Testis (tissue), 3 donors: Measurements from ENCODE around the gene PDZK1IP1. TPM values are rescaled to one million over a fixed set of nuclear protein-coding genes. Genes with fewer than 3 reads are reported as not detected.
"Not testable (repeated sequence)": the region's sequence is repeated elsewhere in the genome, so short reads cannot be mapped to it uniquely, and the experiment has no call there.

Source experiments
- DNase-seq: peaks from one replicate; pipeline ENCODE4 v3.0.0-alpha.2; 2019
- H3K27ac ChIP-seq, 2 donors: fragments of 200-600 bp; sonication (generic); one replicate each; pipeline ENCODE4 v1.5.1; 2019
- H3K27me3 ChIP-seq: fragments of 200-600 bp; sonication (generic); one replicate; pipeline ENCODE4 v1.5.1; 2019
- H3K36me3 ChIP-seq: fragments of 200-600 bp; sonication (generic); one replicate; pipeline ENCODE4 v1.5.1; 2017; ENCODE audit warnings: low read depth; ENCODE audit errors: missing control alignments
- H3K4me1 ChIP-seq: fragments of 200-600 bp; sonication (generic); one replicate; pipeline ENCODE4 v1.5.1; 2019
- H3K4me3 ChIP-seq, 2 donors: fragments of 200-600 bp; sonication (generic); one replicate each; pipeline ENCODE4 v1.5.1; 2017 to 2019
- H3K9me3 ChIP-seq: fragments of 200-600 bp; sonication (generic); one replicate; pipeline ENCODE4 v1.5.1; 2017
- POLR2A ChIP-seq: fragments of 450-650 bp; IDR thresholded peaks from one replicate; pipeline ENCODE4 v1.6.1; 2017; ENCODE audit warnings: antibody characterized with exemption, mild to moderate bottlenecking, moderate library complexity
- WGBS, 2 donors: methylation state at CpG; one replicate each; pipeline ENCODE4 v1.1.5; 2018; 5-methylcytosine and 5-hydroxymethylcytosine counted together
- intact Hi-C: fragments of 100-400 bp; cut with DNase I; formaldehyde crosslinking; loops from one replicate; pipeline ENCODE4 v1.15.1; 2023; ENCODE audit warnings: low total_unique reads
- polyA plus RNA-seq: library from polyadenylated mRNA; stranded (reverse); fragments of 350-450 nt; fragmentation: Illumina TruSeq; extraction: RNeasy Lipid Tissue Mini Kit (QIAGEN cat#74804); gene quantifications from one replicate; pipeline ENCODE4 v1.2.3, GENCODE V29; 2014; ENCODE audit warnings: low read depth, low replicate concordance; ENCODE audit not compliant: insufficient read depth
- total RNA-seq, 2 donors: library from RNA; depleted of rRNA; stranded (reverse); fragments of >200 nt; gene quantifications; one replicate each; pipeline ENCODE4 v1.2.3, GENCODE V29; 2016
- TF ChIP-seq, protein P1 (sequence below), 3 experiments: fragments of 450-650 bp in 2 of 3; fragments of 200-600 bp in 1 of 3; sonication (generic) in 1 of 3; IDR thresholded peaks; one replicate each; pipeline ENCODE4 v1.5.1; 2016 to 2019; ENCODE audit warnings: antibody characterized with exemption in 3 of 3, mild to moderate bottlenecking in 2 of 3, moderate library complexity in 1 of 3

The PDZK1IP1 gene
- total and polyA plus RNA-seq, 3 donors from 2014 or later: 1.5 to 13.9 (median 8.6) TPM

DNA sequence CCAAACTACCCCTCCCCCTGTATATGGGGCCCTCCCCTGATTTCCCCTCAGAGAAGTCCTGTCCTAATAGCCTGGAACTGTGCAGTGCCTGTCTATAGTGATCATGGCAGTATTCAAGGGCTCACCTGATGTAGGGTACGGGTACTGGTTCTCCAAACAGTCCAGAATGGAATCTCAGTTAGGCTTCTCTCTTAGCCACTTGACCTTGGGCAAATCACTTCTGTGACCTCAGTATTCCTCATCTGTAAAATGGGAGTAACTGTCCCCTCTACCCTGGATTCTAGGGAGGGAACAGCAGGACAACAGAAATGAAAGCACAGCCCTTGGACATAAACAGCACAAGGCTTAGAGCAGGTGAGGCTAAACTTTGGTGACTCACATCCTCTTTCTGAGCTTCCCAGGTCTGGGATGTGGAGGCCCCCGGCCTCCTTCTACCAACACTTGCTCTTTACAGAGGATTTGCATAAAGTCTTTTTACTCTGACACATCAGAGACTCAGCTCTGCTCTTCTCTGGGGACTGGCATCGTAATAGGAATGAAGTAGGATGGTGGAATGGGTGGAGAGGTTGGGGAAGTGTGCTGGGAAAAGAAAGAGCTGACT, 20.0 kb upstream of the PDZK1IP1 start:
- Histone ChIP-seq H3K27me3 (no peaks in the 10 kb centered on the region), H3K27ac (no peak overlapping the region), H3K9me3 (no peaks in the 10 kb centered on the region), H3K36me3 (no peaks in the 10 kb centered on the region), H3K4me1 (no peaks in the 10 kb centered on the region), H3K4me3 (no peak overlapping the region)
- WGBS, 2 donors: 61 to 79% methylated on average over 3 of the region's 3 CpGs
- no peak for DNase-seq
- intact Hi-C loops: no loop called here
- TF ChIP-seq POLR2A: no peak
- TF ChIP-seq, protein P1, sequence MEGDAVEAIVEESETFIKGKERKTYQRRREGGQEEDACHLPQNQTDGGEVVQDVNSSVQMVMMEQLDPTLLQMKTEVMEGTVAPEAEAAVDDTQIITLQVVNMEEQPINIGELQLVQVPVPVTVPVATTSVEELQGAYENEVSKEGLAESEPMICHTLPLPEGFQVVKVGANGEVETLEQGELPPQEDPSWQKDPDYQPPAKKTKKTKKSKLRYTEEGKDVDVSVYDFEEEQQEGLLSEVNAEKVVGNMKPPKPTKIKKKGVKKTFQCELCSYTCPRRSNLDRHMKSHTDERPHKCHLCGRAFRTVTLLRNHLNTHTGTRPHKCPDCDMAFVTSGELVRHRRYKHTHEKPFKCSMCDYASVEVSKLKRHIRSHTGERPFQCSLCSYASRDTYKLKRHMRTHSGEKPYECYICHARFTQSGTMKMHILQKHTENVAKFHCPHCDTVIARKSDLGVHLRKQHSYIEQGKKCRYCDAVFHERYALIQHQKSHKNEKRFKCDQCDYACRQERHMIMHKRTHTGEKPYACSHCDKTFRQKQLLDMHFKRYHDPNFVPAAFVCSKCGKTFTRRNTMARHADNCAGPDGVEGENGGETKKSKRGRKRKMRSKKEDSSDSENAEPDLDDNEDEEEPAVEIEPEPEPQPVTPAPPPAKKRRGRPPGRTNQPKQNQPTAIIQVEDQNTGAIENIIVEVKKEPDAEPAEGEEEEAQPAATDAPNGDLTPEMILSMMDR (IDR thresholded peaks at IDR 0.05): no peak

DNA sequence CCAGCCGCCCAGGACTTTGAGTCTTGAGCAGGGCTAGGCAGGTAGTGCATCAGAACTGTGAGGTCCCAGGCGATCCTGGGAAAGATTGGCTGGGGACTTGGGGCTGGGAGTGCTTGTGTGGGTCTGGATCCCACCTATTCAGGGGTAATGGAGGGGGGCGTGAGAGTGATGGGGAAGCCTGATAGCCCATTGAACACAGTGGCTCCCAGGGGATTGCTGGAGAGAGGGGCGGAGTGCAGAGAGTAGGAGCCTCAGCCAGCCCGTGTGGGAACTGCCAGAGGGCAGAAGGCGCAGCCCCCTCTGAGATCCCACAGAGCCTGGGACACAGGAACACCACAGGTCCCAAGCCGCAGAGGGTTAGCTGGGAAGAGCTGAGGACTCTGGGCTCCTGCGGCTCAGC, 19.3 kb upstream of the PDZK1IP1 start:
- Histone ChIP-seq H3K36me3 (no peaks in the 10 kb centered on the region), H3K27ac (no peak overlapping the region), H3K9me3 (no peaks in the 10 kb centered on the region), H3K4me3 (no peak overlapping the region), H3K4me1 (no peaks in the 10 kb centered on the region), H3K27me3 (no peaks in the 10 kb centered on the region)
- TF ChIP-seq, protein P1 (IDR thresholded peaks at IDR 0.05): no peak
- TF ChIP-seq POLR2A: no peak
- no peak for DNase-seq
- intact Hi-C loops: no loop called here
- WGBS, 2 donors: 61 to 72% methylated on average over 5 to 8 of the region's 8 CpGs

DNA sequence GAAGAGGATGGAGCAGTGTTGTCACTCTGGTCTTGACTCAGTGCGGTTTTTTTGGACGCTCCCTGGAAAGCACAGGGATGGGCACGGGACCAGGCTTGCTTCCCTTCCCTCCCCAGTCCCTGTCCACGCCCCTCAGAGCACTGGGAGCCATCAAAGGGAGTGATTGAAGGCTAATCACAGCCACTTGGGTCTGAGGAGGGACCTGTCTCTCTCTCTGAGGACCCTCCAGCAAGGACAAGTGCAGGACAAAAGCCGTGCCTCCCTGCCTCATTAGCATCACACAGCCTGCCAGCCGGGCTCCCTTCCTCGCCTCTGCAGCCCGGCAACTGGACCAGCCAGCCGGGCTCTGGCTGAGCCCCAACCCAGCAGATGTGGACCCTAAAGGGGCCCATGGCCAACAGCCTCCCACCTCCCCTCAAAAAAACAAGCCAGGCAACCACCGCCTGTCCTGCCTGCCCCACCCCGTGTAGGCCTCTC, 18.6 kb upstream of the PDZK1IP1 start:
- Histone ChIP-seq H3K27ac (no peak overlapping the region), H3K27me3 (no peaks in the 10 kb centered on the region), H3K9me3 (no peaks in the 10 kb centered on the region), H3K36me3 (no peaks in the 10 kb centered on the region), H3K4me1 (no peaks in the 10 kb centered on the region), H3K4me3 (no peak overlapping the region)
- WGBS, 2 donors: 57 to 67% methylated on average over 4 to 11 of the region's 11 CpGs
- no peak for DNase-seq
- TF ChIP-seq POLR2A: no peak
- TF ChIP-seq, protein P1 (IDR thresholded peaks at IDR 0.05): no peak
- intact Hi-C loops: no loop called here

DNA sequence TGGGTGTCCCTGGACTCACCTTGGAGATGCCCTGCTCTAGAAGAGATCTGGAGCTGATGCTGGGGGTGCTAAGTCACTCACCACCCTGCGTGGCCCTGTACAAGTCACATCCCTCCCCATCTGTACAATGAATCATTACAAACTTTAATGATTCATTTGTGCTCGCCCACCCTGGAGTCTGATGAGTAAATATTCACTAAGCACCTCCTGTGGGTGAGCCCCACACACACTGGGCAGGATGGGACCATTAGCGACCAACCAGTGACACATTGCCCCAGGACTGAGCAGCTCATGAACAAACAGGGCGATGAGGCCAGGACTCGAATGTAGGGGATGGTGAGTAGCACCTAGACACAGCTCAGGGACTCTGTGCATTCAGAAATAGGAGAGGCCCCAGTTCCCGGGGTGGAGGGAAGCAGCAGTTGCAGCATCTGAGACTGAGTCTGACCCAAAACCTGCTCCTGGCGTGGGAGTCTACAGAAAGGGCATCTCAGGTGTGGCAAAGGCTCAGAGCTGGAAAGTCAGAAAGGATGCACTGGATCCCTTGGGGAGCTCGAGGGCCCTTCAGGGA, 18.1 kb upstream of the PDZK1IP1 start:
- WGBS, 2 donors: 72 to 84% methylated on average over 8 of the region's 8 CpGs
- no peak overlapping the region for H3K4me3 ChIP-seq
- no peaks in the 10 kb centered on the region for H3K36me3 ChIP-seq
- no peak for TF ChIP-seq POLR2A
- TF ChIP-seq, protein P1 (IDR thresholded peaks at IDR 0.05): no peak
- H3K27ac ChIP-seq: no peak overlapping the region
- DNase-seq: no peak
- H3K27me3 ChIP-seq: no peaks in the 10 kb centered on the region
- intact Hi-C loops: no loop called here
- no peaks in the 10 kb centered on the region for H3K4me1 ChIP-seq
- no peaks in the 10 kb centered on the region for H3K9me3 ChIP-seq

DNA sequence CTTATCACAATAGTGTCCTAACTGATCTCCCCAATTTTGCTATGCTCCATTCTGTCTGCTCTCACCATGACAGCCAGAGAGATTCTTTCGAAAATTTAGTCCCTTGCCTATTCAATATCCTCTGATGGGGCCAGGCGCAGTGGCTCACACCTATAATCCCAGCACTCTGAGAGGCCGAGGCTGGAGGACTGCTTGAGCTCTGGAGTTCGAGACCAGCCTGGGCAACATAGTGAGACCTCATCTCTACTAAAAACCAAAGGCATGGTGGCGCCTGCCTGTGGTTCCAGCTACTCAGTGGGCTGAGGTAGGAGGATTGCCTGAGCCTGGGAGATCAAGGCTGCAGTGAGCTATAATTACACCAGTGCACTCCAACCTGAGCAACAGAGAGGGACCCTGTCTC, 16.1 kb upstream of the PDZK1IP1 start:
- Histone ChIP-seq H3K9me3 (no peaks in the 10 kb centered on the region), H3K27me3 (no peaks in the 10 kb centered on the region), H3K4me1 (no peaks in the 10 kb centered on the region), H3K4me3 (no peak overlapping the region), H3K36me3 (no peaks in the 10 kb centered on the region), H3K27ac (no peak overlapping the region)
- WGBS, 2 donors: 93 to 95% methylated on average over 5 of the region's 5 CpGs
- intact Hi-C loops: no loop called here
- TF ChIP-seq, protein P1 (IDR thresholded peaks at IDR 0.05): no peak
- TF ChIP-seq POLR2A: no peak
- no peak for DNase-seq

DNA sequence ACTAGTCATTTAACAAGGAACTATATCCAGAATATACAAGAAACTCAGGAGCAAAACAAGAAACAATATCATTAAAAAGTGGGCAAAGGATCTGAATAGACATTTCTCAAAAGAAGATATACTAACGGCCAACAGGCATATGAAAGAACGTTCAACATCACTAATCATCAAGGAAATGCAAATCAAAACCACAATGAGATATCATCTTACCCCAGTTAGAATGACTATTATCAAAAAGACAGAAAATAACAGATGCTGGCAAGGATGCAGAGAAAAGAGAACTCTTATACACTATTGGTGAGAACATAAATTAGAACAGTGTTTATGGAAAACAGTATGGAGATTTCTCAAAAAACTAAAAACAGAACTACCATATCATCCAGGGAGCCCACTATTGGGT, 13.7 kb upstream of the PDZK1IP1 start:
- H3K27me3 ChIP-seq, H3K27ac ChIP-seq, DNase-seq, H3K9me3 ChIP-seq, H3K4me3 ChIP-seq, H3K4me1 ChIP-seq, intact Hi-C loops, H3K36me3 ChIP-seq: not testable (repeated sequence)
- whole genome bisulfite sequencing, 2 donors: 49 to 66% methylated on average over 2 of the region's 2 CpGs
